GM10847 (cell line): ENCODE measurements around the gene AFAP1.

ENCODE experiments used
- POLR2A ChIP-seq: IDR thresholded peaks from 2 replicates; pipeline ENCODE4 v1.6.1; 2011; ENCODE audit not compliant: insufficient read length; ENCODE audit errors: extremely low read depth

The AFAP1 gene

GRCh38 chr4:7859326-7859725 lies 80.3 kb downstream of the AFAP1 start:
- TF ChIP-seq POLR2A = no peak

- TF ChIP-seq POLR2A = no peak
Measured at GRCh38 chr4:7858498-7858897, 81.2 kb downstream of the AFAP1 start.

DNA sequence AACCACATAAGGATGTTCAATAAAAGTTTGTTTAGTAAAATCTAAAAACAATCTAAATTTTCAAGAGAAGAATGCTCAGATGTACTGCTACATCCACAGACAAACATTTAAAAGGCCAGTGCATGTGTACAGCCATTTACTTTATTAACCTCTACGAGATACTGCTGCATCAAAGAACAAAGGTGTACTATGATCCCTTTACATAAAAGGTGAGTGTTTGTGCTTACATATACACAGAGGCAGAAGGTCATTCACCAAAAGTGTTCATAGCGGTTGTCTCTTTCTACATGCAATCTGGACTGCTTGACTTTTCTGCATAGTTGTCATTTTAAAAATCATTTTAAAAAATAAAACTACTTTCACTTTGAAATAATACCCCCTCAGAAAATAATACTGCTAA lies 81.7 kb downstream of the AFAP1 start:
- TF ChIP-seq POLR2A = no peak

DNA sequence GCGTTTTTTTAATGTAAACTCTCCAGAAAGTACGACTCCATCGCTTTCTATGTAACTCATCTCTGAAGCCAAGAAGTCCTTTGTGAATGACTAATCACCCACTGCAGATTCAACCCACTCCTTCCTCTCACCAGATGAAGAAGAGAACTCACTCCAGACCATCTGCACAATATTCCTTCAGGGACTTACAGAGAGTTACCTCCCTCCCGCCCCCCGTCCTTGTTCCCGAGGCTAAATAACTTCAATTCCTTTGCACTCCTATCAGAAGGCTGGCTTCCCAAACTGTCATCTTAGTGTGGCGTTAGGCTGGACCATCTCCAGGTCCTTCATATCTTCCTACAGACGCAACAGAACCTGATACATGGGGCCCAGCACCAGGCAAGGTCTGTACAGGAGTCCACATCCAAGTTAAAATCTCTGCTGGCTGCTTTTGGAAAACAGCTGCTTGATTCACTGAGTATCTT lies 82.4 kb downstream of the AFAP1 start:
- TF ChIP-seq POLR2A = no peak

DNA sequence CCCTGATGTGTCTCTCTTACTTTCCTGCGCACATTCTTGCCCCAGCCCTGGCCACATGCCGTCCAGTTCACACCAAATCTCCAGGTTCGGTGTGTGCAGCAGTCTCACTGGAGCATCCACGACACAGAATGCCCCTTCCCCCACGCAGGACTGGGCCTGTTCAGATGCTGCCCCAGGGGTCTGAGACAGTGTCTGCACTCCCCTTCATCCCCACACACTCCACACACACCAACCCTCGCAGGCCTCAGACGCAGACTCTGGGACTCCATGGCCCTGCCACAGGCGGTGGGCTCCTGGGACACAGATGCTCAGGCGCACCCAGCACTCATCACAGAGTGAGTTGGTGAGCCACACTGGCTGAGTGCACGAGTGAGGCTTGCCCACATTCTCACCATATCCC lies 83.9 kb downstream of the AFAP1 start:
- TF ChIP-seq POLR2A = no peak

- TF ChIP-seq POLR2A = no peak
Measured at GRCh38 chr4:7854697-7855370, 84.8 kb downstream of the AFAP1 start.

DNA sequence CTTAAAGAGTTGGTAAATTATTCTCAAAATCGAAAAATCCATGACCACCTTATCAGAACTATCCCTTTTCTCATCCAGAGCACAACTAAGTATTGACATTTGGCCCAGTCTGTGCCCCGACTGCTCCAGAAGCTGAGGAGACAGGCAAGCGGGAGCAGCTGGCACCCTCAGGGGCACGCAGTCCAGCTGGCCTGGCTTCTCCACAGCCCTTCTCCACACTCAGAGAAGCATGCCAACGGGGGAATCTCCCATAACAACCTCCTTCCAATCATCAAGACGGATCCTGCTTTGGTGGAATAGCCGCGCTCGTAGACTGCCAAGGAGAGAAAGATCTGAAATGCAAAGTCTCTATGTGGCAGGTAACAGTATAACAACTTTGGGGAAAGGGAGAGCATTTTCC lies 85.4 kb downstream of the AFAP1 start:
- TF ChIP-seq POLR2A = no peak

- no peak for TF ChIP-seq POLR2A
Measured at GRCh38 chr4:7853271-7853670, 86.4 kb downstream of the AFAP1 start.

DNA sequence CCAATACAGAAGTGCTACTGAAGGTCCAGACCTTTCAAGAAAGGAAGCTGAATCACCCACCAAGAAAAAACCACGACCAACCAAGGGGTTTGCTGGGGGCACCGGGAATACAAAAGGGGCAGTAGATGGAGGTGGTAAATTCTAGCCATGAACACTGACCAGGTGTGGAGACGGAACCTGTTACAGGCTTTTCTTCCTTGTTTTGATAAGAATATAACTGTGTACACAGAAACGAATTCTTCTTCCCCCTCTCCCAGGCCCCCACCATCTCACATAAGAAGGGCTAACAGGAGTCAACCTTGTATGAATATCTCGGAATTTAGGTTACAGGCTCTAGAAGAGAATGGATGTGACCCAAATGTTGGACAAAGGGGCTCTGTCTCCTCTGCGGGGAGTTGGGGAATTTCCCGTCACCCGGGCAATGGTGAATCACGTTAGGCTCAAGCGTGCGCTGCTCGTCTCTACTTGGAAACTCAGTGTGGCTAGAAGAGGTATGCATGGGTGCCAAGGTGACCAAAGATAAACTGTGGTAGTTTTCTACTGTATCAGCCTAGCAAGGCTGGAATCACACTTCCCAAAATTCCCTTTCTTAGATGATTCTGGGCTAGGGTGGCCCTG lies 87.0 kb downstream of the AFAP1 start:
- no peak for TF ChIP-seq POLR2A

GRCh38 chr4:7850489-7850888 lies 89.2 kb downstream of the AFAP1 start:
- TF ChIP-seq POLR2A = no peak

DNA sequence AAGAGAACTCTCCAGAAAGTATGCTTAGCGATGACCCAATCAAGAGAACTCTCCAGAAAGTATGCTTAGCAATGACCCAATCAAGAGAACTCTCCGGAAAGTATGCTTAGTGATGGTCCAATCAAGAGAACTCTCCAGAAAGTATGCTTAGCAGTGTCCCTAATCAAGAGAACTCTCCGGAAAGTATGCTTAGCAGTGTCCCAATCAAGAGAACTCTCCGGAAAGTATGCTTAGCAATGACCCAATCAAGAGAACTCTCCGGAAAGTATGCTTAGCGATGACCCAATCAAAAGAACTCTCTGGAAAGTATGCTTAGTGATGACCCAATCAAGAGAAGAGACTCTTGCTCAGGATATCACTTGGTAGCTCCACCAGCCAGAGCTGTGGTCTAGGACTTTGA lies 92.5 kb downstream of the AFAP1 start:
- no peak for TF ChIP-seq POLR2A

DNA sequence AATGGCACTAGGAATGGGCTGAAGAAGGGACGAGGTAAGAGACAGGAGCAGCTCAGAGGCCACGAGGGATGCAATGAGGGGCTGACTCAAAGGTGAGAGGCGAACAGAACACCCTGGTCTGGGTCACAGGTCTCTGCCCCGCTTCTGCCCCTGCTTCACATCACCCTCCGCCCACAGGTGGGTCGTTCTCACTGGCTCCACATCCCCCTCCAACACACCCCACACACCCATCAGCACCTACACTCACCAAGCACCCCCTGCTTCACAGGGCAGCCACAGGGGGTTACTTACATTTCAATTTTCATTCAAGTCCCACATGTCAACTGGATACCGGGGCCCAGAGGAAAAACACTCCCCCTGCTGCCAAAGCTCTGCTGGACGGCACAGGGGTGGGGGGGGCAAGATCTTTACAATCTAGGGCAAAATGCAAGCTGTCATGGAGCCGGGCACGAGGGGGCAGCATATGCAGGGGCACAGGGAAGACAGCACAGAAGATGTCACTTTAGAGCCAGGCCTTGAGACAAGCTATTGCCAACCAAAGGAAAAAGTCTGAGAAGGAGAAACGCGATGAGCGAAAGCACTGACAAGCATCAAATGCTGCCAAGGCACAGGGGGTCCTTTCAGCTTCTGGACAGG lies 94.0 kb downstream of the AFAP1 start:
- TF ChIP-seq POLR2A = no peak

DNA sequence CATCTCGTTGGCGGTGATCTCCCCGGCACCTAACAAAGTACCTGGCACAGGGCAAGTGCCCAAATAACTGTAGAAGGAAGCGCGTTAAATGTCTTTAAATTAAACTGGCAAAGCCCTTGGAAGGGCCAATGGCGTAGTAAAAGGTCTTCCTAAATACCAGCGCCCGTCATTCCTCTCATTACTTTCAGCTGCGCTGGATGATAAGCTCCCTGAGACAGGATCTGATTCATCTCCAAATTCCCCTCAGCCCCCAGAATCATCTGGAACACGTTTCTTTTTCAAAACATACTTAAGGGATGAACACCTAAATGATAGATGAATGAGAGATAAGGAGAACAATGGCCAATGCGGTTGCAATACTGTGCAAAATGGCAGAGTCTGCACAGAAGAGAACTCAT lies 95.1 kb downstream of the AFAP1 start:
- TF ChIP-seq POLR2A = no peak

DNA sequence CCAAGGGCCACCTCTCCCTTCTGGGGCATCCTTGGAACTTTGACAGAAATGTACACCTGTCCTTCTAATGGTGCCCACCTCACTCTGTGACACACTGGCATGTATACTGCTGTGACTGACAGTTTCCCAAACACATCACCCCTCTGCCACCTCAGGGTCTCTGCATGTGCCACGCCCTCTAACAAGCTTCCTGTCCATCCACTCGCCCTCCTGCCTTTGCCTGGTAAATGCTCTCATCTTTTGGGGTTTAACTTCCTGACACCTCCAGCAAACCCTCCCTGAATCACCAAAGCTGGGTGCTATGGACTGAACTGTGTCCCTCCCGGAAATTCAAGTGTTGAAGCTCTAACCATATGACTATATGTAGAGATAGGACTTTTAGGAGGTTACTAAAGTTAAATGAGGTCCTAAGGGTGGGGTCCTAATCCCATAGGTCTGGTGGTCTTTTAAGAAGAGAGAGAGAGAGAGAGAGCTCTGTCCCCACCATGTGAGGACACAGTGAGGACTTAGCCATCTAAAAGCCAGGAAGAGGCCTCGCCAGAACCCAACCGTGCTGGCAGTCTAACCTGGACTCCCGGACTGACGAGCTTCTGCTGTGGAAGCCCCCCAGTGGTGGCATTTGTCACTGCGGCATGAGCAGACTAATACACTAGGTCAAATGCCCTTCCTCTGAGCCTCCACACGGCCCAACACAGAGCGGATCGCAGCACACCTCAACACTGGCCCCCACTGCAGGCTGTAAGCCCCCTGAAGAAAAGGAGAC lies 95.6 kb downstream of the AFAP1 start:
- no peak for TF ChIP-seq POLR2A

GRCh38 chr4:7842384-7843279 lies 97.0 kb downstream of the AFAP1 start:
- no peak for TF ChIP-seq POLR2A

- no peak for TF ChIP-seq POLR2A
Measured at GRCh38 chr4:7841894-7842293, 97.8 kb downstream of the AFAP1 start.
